Fibroblast of skin of left biceps (primary cell): ENCODE data around the gene NRSN2.
A peak's percentile ranks its signal among the peaks of the same experiment; 100 is the strongest.
"Not testable (repeated sequence)": the region's sequence is repeated elsewhere in the genome, so short reads cannot be mapped to it uniquely, and the experiment has no call there.

Experiments
- DNase-seq, 2 experiments: peaks; one replicate each; pipeline ENCODE4 v3.0.0-alpha.2; 2013; ENCODE audit warnings: low read depth in 2 of 2

NRSN2 gene

GRCh38 chr20:375265-375889, 28.5 kb downstream of the NRSN2 start:
- no peak for DNase-seq

GRCh38 chr20:376089-376488, 29.2 kb downstream of the NRSN2 start:
- DNase-seq = no peak

GRCh38 chr20:376750-377149, 29.8 kb downstream of the NRSN2 start:
- DNase-seq = no peak

- not testable (repeated sequence) for DNase-seq
Observed at GRCh38 chr20:377578-377977, 30.7 kb downstream of the NRSN2 start.

- DNase-seq = no peak
Observed at GRCh38 chr20:378961-379336, 32.0 kb downstream of the NRSN2 start.

- peak; percentile 57 for DNase-seq
Observed at GRCh38 chr20:380763-381580, 34.1 kb downstream of the NRSN2 start.

- DNase-seq = peak; percentile 62 to 66
Observed at GRCh38 chr20:381581-382290, 34.8 kb downstream of the NRSN2 start.

- no peak for DNase-seq
Observed at GRCh38 chr20:382291-383115, 35.6 kb downstream of the NRSN2 start.

- DNase-seq = no peak
Observed at GRCh38 chr20:383889-384288, 37.0 kb downstream of the NRSN2 start.

- no peak for DNase-seq
Observed at GRCh38 chr20:384723-385122, 37.8 kb downstream of the NRSN2 start.

GRCh38 chr20:385448-385847, 38.5 kb downstream of the NRSN2 start:
- no peak for DNase-seq

- DNase-seq = not testable (repeated sequence)
Observed at GRCh38 chr20:386634-387033, 39.7 kb downstream of the NRSN2 start.

- no peak for DNase-seq
Observed at GRCh38 chr20:387520-387919, 40.6 kb downstream of the NRSN2 start.

- DNase-seq = no peak
Observed at GRCh38 chr20:388034-388994, 41.4 kb downstream of the NRSN2 start.

- DNase-seq = no peak
Observed at GRCh38 chr20:389220-389619, 42.3 kb downstream of the NRSN2 start.

GRCh38 chr20:391041-391711, 44.3 kb downstream of the NRSN2 start:
- no peak for DNase-seq

GRCh38 chr20:393296-393695, 46.4 kb downstream of the NRSN2 start:
- not testable (repeated sequence) for DNase-seq

- no peak for DNase-seq
Observed at GRCh38 chr20:396252-396618, 49.3 kb downstream of the NRSN2 start.

GRCh38 chr20:396619-397431, 49.9 kb downstream of the NRSN2 start:
- DNase-seq = no peak
